Activated T-cell treated with anti-CD3 and anti-CD28 coated beads, Interleukin-2, amount 50 U/mL, for 1 hour (primary cell): Measurements from ENCODE around the gene FAM171A1.

Source experiments
- DNase-seq: peaks from one replicate; pipeline ENCODE4 v3.0.0-alpha.2; 2020

FAM171A1 gene

DNA sequence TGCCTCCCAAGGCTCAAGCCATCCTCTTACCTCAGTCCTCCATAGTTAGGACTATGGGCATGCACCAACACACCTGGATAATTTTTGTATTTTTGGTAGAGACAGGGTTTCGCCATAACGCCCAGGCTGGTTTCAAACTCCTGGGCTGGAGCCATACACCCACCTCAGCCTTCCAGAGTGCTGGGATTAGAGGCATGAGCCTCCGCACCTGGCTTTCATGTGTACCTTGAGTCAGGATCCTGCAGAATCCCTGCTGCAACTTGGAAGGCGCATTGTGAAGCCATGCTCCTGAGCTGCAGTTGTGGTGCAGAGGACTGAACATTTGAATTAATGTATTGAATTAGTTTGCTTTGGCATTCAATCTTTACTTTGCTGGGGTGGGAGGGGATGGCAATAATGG lies 173.2 kb downstream of the FAM171A1 start:
- no peak for DNase-seq

DNA sequence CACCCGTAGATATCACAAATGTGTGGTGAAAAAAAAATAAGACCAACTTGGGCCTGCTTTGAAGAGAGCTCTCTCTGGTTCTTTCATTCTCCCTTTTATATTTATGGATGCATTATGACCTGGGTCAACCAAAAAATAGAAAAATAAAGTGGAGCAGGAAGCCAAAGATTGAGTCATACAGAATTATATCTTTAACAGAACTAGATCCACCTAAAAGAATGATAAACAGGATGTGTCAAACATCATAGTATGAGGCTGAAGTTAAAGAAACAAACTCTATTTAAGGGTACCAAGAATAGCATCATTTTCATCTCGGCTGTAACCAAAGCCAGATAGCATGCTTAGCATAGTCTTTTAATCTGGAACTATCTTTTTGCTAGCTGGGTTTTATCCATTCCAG lies 173.8 kb downstream of the FAM171A1 start:
- DNase-seq = no peak

DNA sequence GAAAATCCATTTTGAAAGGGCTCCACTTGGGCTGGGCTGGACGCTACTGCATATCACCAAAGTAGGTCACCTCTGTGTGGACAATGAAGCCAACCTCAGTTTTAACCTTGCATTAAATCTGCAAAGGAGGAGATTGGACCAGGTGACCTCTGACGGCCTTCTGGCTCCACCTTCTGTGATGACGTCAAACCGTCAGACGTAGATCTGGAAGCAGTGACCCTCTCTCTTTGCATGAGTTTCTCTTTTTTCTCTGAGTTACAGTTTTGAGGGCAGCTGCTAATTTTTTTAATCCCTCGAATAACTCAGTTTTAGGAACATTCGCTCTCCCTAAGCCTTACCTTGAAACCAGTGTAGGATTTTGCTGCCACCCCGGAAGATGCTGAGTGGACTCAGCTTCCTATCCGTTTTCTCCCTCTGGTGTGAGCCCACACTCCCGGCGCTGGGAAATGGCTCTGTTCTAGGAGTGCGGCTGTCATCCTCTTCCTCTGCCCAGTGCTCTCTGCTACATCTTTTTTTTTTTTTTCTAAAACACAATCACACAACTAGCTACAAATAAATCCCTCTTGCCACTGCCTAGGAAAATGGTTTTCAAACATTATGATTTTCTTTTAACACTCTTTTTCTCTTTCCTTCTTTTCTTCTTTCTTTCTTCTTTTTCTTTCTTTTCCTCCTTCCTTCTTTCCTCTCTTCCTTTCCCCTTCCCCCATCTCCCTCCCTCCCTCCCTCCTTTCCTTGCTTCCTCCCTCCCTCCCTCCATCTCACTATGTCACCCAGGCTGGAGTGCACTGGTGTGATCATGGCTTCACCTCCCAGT lies 174.9 kb downstream of the FAM171A1 start:
- DNase-seq = no peak

DNA sequence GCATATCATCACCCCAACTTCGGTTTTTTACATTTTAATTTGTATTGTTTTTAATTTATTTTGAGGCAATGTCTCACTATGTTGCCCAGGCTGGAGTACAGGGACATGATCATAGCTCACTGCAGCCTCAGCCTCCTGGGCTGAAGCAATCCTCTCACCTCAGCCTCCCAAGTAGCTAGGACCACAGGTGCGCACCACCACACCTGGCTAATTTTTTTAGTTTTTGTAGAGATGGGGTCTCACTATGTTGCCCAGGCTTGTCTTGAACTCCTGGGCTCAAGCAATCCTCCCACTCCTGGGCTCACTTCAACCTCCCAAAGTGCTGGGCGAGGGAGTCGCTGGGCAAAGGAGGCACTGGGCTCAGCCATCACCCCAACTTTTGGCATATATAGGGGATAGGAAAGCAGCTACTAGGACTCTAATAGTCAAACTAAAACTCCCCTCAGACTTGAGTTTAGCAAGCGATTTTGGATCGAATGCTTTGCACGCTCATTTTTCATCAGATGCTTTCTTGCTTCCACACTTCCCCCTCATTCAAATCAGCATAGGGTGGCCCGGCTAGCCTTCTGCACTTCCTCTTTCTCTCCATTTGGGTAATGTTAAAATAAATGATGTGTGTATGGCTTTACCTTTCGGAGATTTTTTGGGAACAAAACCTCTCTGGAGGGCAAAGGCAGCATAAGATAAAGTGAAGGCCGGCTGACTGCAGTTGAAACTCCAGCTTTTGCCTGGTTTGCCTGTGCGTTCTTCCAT lies 181.8 kb downstream of the FAM171A1 start:
- DNase-seq = no peak

DNA sequence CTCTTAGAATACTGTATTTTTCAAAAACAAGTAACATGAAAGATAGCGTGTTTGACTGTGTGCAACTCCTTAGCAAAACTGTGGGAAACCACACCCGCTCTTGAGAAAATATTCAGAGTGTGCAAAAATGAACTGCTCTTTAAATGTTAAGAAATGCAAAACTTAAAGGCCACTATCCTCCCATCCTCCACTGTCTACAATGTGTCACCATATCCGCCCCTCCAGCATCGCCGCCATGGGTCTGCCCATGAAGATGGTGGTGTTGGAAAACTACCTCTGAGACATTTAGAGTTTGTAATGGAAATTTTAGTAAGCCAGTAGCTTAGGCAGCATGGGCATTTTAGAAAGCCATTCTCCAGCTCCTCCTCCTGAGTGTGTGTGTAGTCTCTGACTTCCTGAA lies 182.5 kb downstream of the FAM171A1 start:
- peak; percentile 36 for DNase-seq

DNA sequence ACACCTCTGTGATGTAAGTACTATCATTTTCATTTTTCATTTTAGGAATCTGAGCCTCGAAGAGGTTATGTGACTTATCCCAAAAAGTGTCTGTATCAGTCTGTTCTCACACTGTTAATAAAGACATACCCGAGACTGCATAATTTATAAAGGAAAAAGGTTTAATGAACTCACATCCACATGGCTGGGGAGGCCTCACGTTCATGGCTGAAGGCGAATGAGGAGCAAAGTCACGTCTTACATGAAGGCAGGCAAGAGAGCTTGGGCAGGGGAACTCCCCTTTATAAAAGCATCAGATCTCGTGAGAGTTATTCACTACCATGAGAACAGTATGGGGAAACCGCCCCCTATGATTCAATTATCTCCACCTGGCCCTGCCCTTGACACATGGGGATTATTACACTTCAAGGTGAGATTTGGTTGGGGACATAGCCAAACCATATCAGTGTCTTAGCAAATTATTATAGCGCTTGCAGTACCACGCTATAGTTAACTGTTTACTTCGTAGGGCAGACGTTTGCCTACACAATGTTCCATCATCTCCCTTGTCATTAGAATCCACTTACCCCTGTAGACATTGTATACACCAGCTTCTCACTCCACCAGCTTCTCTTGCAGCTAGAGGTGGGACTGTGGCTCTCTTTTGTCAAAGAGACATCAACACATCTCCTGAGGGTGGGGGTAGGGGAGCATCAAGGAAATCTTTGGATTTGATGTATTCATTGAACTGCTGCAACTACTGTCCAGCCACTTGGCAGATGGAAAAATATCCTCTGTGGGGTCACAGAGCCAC lies 187.2 kb downstream of the FAM171A1 start:
- DNase-seq = no peak

DNA sequence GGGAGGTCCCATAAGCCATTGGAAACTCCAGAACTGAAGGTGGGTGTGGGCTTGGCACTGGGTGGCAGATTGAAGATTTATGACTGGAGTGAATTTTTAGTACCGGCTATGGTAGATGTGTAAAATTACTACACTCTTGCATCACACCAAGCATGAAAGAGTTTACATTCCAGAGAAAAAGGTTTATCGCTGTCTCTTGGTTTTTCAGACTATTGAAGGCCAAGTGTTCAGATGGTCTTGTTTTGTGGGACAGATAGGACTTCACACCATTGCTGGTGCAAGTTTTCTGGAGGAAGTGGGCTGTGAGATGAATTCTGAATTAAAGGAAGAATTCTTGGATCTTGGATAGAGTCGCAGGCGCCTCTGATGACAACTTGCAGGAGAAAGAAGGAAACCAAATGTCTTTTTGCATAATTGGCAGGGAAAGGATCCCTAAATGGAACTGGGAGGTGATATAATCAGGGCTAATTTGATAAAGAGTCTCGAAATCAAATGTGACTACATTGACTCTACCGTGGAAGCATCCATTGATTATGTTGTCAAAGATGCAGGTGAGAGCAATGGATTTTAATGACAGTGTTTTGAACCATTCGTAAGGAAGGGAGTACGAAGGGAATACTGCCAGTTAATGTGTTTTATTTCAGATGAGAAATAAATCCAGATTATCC lies 188.4 kb downstream of the FAM171A1 start:
- DNase-seq = no peak

DNA sequence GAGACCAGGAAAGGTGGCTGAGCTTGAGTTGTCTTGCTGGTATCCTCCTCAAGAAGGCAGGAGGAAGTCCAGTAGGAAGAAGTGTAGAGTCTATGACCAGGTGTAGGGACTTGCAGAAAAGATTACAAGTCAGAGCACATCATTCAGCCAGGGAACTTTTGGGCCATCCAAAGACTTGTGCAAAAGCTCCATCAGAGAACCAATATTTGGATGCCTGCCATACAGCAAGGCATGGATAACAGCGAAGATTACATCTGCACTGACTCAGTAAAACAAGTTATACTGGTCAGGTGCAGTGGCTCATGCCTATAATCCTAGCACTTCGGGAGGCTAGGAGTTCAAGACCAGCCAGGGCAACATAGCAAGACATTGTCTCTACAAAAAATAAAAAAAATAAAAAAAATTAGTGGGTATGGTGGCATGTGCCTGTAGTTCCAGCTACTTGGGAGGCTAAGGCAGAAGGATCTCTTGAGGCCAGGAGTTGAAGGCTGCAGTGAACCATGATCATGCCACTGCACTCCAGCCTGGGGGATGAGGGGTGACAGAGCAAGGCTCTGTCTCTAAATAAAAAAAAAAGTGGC lies 189.4 kb downstream of the FAM171A1 start:
- no peak for DNase-seq

DNA sequence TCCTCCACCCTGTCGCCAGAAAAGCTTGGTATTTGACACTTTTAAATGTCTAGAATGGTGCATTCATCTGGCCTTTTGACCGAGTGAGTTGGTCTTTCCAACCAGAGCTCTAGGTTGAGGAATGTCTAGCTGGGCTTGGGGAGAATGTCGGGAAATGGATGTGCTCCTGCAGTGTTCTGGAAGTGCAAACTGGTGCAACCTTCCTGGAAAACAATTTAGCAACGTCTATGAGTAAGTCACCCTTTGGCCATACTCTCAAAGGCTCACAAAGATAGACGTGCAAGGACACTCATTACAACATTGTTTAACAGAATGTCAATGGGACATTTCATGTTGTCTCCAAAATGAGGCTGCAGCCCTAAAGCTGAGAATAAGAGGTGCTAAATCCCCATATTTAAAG lies 190.4 kb downstream of the FAM171A1 start:
- DNase-seq = no peak

DNA sequence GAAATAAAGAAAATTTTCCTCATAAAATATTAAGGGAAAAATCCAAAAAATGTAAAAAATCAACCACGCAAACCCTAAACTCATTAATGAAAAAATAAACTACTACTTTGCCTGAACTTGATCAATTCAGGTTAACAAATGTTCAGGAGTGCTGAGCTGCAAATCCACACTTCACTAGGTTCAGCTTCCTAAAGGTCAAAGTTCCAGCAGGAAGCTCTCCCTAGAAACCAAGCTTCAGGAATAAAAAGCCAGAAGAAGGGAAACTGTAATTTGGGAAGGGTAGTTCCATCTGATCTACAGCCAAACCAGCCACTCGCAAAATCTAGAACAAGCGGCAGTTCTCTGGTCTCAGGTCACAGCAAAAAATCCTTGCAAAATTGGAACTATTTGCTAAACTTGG lies 194.8 kb downstream of the FAM171A1 start:
- no peak for DNase-seq

DNA sequence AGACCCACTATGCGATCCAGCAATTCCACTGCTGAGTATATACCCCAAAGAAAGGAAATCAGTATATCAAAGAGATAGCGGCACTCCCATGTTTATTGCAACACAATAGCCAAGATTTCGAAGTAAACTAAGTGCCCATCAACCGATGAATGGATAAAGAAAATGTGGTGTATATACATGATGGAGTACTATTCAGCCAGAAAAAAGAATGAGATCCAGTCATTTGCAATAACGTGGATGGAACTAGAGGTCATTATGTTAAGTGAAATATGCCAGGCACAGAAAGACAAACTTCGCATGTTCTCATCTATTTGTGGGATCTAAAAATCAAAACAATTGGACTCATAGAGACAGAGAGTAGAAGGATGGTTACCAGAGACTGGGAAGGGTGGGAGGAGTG lies 195.5 kb downstream of the FAM171A1 start:
- DNase-seq = no peak

DNA sequence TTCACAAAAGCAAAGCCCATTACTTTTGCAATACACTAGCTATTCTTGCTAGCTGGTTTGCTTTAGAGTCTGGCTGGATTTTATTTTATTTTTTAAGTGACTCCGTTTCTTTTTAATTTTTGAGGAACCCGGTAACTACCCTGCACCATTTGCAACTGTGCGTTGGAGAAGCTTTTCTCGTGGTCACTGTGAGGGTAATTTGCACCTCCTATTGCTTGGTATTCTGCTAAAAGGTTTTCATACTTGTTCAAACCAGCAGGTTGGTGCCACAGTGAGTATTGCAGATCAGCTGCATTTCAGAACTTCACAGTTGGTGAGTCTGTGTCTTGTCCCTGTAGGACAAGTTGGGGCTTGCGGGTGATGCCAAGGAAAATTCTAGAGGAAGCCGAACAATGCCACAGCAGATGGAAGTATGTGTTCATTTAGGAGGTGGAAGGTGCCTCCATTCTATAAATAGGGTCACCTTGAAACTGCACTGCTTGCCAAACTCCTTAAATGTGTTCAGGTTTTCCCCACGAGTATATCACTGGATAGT lies 198.7 kb downstream of the FAM171A1 start:
- no peak for DNase-seq

DNA sequence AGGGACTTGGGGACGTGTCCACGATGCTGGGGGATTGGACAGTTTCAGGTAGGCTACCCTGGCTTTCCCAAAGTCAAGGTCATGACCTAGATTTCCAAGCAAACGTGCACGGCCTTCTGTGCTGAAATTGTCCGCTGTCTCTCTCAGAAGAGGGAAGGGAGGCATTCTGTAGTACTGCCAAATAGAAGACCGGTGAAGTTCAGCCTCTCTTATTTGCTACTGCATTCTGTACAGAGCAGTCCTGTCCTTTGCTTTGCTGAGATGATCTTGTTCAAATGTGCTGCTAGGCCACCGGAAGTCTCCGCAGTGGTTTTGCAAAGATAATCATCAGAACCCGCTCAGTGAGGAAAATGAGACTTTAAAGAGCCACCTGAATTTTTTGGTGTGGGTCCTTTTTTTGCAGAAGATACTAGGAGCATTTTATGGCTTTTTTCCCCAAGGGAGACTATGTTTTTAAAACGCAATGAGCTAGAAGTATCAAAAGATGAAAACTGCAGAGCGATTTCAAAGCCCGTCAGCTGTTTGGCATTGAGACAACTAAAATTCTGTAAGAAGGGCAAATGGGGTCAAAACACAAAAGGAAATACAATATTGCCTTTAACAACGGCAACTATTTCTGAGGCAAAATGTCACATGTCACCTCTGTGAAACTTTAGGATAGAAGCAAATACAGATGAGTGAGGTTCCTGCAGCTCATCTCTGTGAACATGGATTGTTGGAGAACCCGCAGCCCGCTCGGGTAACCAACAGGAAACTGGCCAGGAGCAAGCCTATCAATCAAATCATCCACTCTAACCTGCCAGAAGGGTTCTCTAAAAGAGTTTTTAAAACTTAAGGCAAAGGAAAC lies 201.3 kb downstream of the FAM171A1 start:
- DNase-seq = peak; percentile 45

DNA sequence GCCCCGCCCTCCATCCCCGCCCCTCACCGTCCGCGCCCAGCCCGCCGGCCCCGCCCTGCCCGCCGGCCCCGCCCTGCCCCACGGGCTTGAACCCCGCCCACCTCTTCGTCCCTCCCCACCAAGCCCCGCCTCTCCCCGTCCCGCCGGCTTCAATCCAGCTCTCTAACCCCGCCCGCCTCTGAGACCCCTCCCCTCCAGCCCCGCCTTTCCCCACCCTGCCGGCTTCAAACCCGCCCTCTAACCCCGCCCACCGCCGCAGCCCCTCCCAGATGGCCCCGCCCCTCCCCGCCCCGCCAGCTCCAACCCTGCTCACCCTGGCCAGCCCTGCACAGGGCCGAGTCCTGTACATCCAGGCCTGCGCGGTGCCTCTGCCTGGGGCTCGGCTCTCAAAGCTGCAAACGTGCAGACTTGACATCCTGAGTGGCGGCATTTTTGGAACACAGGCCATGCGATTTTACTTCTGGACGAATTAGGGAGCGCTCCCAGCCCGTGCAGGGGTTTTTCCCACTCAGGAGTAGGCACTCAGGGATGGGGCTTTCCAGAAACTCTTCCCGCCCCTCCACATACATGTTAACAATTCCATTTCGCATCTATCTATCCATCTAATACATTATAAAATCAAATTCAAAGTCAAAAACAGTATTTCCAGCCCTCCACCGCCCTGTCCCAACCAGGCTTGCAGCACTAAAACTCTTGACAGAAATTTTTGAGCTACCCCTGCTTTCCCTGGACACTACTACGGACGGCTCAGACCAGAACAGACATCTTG lies 202.1 kb downstream of the FAM171A1 start:
- peak; percentile 93 for DNase-seq

DNA sequence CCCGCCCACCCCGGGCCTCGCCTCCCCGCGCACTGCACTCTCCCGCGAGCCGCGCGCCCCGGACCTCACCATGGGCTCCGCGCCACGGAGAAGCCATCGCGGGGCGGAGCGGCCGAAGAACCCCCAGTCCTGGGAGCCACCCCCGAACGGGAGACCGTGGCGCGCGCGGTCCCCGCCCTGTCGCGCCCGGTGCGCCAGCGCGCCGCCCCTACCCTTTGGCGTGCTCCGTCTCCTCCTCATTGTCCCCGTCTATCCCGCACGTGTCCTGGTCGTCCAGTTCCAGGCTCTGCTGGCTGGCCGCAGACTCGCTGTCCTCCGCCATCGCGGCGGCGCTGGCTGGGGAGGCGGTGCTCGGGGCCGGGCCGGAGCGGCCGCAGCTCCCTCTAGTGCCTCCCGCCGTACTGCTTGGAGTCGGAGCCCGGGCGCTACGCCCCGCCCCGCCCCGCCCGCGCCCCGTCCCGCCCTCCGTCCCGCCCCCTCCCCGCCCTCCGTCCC lies 202.8 kb downstream of the FAM171A1 start, which contains the start of gene NMT2:
Gene NMT2, minus strand, starts transcription at position 403 of the 495 bp plus-strand sequence. Its CDS starts 81 bp downstream, at position 322.
- DNase-seq = no peak

DNA sequence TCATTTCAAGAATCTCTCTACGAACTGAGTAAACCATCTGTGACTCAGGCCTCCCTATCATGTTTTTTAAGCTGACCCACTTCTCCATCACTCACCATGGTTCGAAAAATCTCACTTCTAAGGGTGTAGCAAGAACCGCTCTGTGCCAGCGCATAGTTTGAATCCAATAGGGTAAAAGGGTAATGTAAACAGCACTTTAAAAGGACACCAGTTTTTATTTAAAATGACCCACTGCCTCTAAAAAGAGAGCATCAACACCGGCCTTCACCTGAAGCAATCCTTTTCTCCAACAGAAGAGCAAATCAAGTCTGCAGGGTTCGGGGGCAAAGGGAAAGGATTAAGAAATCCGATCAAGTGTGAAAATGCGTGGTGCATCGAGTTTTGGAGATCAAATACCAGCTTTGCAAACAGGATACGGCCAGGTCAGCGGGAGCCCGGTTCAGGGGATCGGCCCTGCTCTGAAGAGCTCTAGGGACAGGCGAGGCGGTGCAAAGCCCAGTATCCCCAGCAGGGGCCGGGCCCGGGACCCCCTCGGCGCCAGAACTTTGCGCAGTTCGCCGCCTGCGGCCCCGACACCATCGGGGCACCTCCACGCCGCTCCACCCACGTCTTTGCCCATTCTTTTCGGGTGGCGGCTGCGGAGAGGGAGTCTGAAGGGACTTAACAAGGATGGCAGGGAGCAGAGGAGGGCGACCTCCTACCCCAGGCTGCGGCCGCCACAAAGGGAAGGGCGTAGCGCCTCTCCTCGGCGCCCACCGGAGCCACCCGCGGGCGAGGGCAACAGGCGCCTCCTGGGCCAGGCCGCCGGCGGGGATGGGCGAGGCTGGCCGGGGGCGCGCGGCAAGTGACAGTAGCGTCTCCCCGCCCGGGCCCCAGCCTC lies 203.4 kb downstream of the FAM171A1 start:
- DNase-seq = peak; percentile 61

DNA sequence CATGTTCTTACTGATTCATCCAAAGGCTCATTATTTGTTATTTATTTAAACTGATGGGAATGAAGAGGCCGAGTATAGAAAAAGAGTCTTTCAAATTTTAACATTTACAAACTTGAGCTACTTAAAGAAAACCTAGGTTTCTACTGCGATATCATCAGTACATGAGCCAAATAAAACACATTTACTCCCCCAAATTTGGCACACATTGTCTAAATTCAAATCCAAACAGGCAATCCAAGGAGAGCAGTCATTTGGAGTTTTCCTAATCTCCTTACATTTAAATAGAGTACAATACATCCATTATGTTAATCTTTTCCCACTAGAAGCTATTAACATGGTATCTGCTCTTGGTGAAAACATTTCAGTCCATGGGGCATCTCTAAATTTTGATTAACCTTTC lies 204.8 kb downstream of the FAM171A1 start:
- DNase-seq = no peak

DNA sequence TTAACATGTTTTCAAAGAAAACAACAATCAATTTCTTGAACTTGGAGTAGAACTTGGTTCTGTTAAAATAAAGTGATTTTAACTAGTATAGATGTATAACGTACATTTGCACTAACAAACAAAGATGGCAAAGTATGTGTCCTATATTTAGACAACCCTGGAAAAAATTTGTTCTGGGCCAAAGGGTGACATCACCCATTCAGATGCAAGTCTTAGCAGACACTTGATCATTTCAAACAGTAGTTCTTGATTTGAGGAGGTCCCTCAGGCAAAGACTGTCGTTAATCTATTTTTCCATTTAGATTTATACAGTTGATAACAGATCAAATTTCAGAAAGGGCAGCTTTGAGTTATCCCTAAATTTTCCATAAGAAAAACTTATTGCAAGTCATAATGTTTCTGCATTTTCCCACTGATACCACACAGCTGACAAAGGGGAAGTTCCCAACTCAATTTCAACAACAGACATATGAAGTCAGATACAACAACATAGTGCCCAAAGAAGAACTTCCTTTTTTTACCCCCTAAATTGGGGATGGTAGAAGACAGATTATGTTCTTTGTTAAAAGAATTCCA lies 207.7 kb downstream of the FAM171A1 start:
- DNase-seq = no peak
